Hepatocyte (in vitro differentiated cells): Measurements from ENCODE around the gene NCOA4. TPM values are rescaled to one million over a fixed set of nuclear protein-coding genes. Genes with fewer than 3 reads are reported as not detected.
A peak's percentile ranks its signal among the peaks of the same experiment; 100 is the strongest.

Experiments
- DNase-seq: peaks from one replicate; pipeline ENCODE4 v3.0.0-alpha.2; 2016; ENCODE audit warnings: low spot score
- H2AFZ ChIP-seq: fragments of 200-600 bp; sonication (generic); 2 replicates; pipeline ENCODE4 v1.6.0; 2016; ENCODE audit warnings: antibody characterized with exemption, mild to moderate bottlenecking
- H3K27ac ChIP-seq: fragments of 200-600 bp; sonication (generic); 2 replicates; pipeline ENCODE4 v1.5.1; 2016; ENCODE audit warnings: mild to moderate bottlenecking
- H3K27me3 ChIP-seq: fragments of 200-600 bp; sonication (generic); 2 replicates; pipeline ENCODE4 v1.6.1; 2016
- H3K36me3 ChIP-seq: fragments of 200-600 bp; sonication (generic); replicated peaks from 2 replicates; pipeline ENCODE4 v1.5.1; 2016; ENCODE audit warnings: low read depth; ENCODE audit not compliant: insufficient read depth
- H3K4me1 ChIP-seq: fragments of 200-600 bp; sonication (generic); 2 replicates; pipeline ENCODE4 v1.5.1; 2016; ENCODE audit warnings: mild to moderate bottlenecking, moderate library complexity; ENCODE audit not compliant: insufficient read depth
- H3K4me2 ChIP-seq: fragments of 200-600 bp; sonication (generic); 2 replicates; pipeline ENCODE4 v1.6.0; 2016
- H3K4me3 ChIP-seq: fragments of 200-600 bp; sonication (generic); 2 replicates; pipeline ENCODE4 v1.5.1; 2016; ENCODE audit warnings: mild to moderate bottlenecking
- H3K79me2 ChIP-seq: fragments of 200-600 bp; sonication (generic); 2 replicates; pipeline ENCODE4 v1.6.0; 2017; ENCODE audit warnings: mild to moderate bottlenecking
- H3K9me2 ChIP-seq: fragments of 200-600 bp; sonication (generic); replicated peaks from 2 replicates; pipeline ENCODE4 v1.6.0; 2017; ENCODE audit warnings: mild to moderate bottlenecking; ENCODE audit not compliant: insufficient read depth
- H3K9me3 ChIP-seq: fragments of 200-600 bp; sonication (generic); 2 replicates; pipeline ENCODE4 v1.5.1; 2016; ENCODE audit warnings: low read depth, mild to moderate bottlenecking
- H4K20me1 ChIP-seq: fragments of 200-600 bp; sonication (generic); 2 replicates; pipeline ENCODE4 v1.6.0; 2016; ENCODE audit warnings: mild to moderate bottlenecking; ENCODE audit not compliant: insufficient read depth, poor library complexity, severe bottlenecking
- CTCF ChIP-seq: fragments of 200-600 bp; sonication (generic); IDR thresholded peaks from 2 replicates; pipeline ENCODE4 v1.5.1; 2016; ENCODE audit warnings: antibody characterized with exemption, mild to moderate bottlenecking; ENCODE audit not compliant: poor library complexity
- EZH2 ChIP-seq: fragments of 200-600 bp; sonication (generic); IDR thresholded peaks from 2 replicates; pipeline ENCODE4 v1.6.1; 2016; ENCODE audit warnings: antibody characterized with exemption, mild to moderate bottlenecking, borderline replicate concordance
- EZH2phosphoT487 ChIP-seq: fragments of 200-600 bp; sonication (generic); IDR thresholded peaks from one replicate; pipeline ENCODE4 v1.6.1; 2018; ENCODE audit warnings: antibody characterized with exemption, mild to moderate bottlenecking, low read depth, moderate library complexity; ENCODE audit not compliant: unreplicated experiment, severe bottlenecking
- WGBS: methylation state at CpG from one replicate; pipeline ENCODE4 v1.1.6; 2016; ENCODE audit warnings: low lambda C conversion rate; ENCODE audit errors: missing lambda C conversion rate; 5-methylcytosine and 5-hydroxymethylcytosine counted together
- polyA plus RNA-seq: library from polyadenylated mRNA; unstranded; fragments of >200 nt; fragmentation: Nextera tagmentation; extraction: Ambion mirVana; gene quantifications from 2 replicates; pipeline ENCODE4 v1.2.1, GENCODE V29; 2016
- total RNA-seq: library from RNA; depleted of rRNA; stranded (reverse); fragments of >200 nt; gene quantifications from 2 replicates; pipeline ENCODE4 v1.2.3, GENCODE V29; 2014

The NCOA4 gene
- total and polyA plus RNA-seq, 2 experiments from 2014 or later, result 81.8 to 171 TPM

- H3K4me2 ChIP-seq, result no peak overlapping the region
- 45% methylated on average over 9 of the region's 9 CpGs for WGBS
- TF ChIP-seq CTCF (no peak), EZH2 (no peak), EZH2phosphoT487 (no peak)
- H2AFZ ChIP-seq, result no peak overlapping the region
- peaks cover 5% of the 10 kb centered on the region for H3K9me3 ChIP-seq
- no peak for DNase-seq
- no peak overlapping the region for H3K4me3 ChIP-seq
- H4K20me1 ChIP-seq, result no peaks in the 10 kb centered on the region
- no peak overlapping the region for H3K27ac ChIP-seq
- no peaks in the 10 kb centered on the region for H3K27me3 ChIP-seq
- no peaks in the 10 kb centered on the region for H3K79me2 ChIP-seq
- H3K36me3 ChIP-seq, result no peaks in the 10 kb centered on the region
- H3K4me1 ChIP-seq, result peaks cover 5% of the 10 kb centered on the region
- no peaks in the 10 kb centered on the region for H3K9me2 ChIP-seq
Measured at GRCh38 chr10:46053534-46054434, 23.4 kb upstream of the NCOA4 start.

DNA sequence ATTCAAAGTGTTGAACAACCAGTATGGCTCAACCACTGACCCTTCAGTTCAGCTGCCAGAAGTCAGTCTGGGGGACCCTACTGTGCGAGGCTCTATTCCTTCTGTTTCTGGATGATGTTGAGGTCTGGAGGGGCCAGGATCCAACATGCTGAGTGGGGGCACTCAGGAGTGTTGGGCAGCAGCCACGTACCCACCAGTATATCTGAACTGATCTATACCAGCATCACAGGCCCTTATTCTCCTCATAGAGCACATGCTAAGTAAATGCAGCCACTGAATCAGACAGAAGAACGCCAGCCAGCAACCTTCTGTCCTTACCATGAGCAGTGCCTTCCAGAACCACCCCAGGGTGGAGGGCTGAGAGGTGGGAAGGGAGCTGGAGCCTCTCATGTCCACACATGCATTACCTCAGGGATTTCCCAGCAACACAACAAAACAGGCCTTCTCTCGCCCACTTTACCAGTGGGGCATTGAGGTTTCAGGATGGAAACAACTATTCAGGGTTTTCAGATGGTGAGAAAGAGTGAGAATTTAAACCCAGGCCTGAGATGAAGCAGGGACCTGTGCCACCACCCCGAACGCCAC lies 22.5 kb upstream of the NCOA4 start:
- TF ChIP-seq EZH2 (no peak), EZH2phosphoT487 (no peak), CTCF (no peak)
- Histone ChIP-seq H3K4me1 (peaks cover 5% of the 10 kb centered on the region), H3K4me3 (no peak overlapping the region), H3K79me2 (no peaks in the 10 kb centered on the region), H3K27ac (peak overlapping the region; percentile 44), H3K4me2 (no peak overlapping the region), H3K9me2 (no peaks in the 10 kb centered on the region), H3K36me3 (no peaks in the 10 kb centered on the region), H4K20me1 (no peaks in the 10 kb centered on the region), H3K27me3 (no peaks in the 10 kb centered on the region), H3K9me3 (peaks cover 5% of the 10 kb centered on the region), H2AFZ (no peak overlapping the region)
- 89% methylated on average over 6 of the region's 6 CpGs for WGBS
- no peak for DNase-seq

DNA sequence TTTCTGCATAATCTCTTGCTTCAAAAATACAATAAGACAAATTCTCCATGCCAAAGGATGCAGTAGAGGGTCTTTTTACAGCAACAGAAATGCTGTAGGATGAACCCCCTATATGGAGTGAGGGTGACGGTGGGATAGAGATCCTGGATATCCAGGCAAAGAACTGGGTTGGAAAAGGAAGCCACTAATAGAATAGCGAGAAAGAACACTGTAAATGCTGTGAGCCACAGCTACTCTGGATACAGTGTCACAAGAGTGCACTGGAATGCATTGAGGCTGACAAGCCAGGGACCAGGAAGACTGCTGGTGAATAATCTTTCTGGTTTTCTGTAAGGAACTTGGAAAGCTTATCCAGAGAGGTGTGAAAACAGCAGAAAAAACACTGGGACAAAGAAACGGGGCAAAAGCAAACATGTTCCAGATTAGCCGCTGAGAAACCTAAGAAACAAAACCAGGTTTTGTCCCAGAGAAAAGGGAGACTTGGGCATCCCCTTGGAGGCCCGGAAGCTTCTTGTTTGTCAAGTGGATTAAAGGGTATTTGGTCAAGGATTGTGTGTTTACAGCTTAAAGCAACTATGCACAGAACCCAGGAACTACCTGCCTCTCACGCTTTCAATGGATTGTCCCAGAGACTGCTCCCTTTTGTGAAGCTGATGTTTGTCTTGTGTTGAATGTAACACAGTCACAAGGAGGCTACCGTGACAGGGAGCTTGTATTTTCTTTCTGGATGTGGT lies 21.8 kb upstream of the NCOA4 start:
- Histone ChIP-seq H3K36me3 (no peaks in the 10 kb centered on the region), H3K4me2 (peak overlapping the region; percentile 26), H3K79me2 (no peaks in the 10 kb centered on the region), H3K9me2 (no peaks in the 10 kb centered on the region), H3K4me3 (no peak overlapping the region), H3K9me3 (peaks cover under 1% of the 10 kb centered on the region), H3K27me3 (no peaks in the 10 kb centered on the region), H2AFZ (no peak overlapping the region), H4K20me1 (no peaks in the 10 kb centered on the region), H3K4me1 (peaks cover 5% of the 10 kb centered on the region), H3K27ac (peak overlapping the region; percentile 44)
- TF ChIP-seq EZH2phosphoT487 (no peak), EZH2 (no peak), CTCF (no peak)
- no peak for DNase-seq
- 33% methylated on average over 6 of the region's 7 CpGs for WGBS
